T-cell (primary cell): ENCODE data around the gene PGAP3. TPM values are rescaled to one million over a fixed set of nuclear protein-coding genes. Genes with fewer than 3 reads are reported as not detected.
"Not testable (repeated sequence)": the region's sequence is repeated elsewhere in the genome, so short reads cannot be mapped to it uniquely, and the experiment has no call there.

Experiments
- ATAC-seq, 4 experiments: fragments of 200-7000 bp in 3 of 4; fragments of 150-1000 bp in 1 of 4; cut with Tn5 transposase; replicated peaks in 1 of 4; 1 replicate in 3 of 4; 2 replicates in 1 of 4; pipeline ENCODE4 v1.10.0; 2021; ENCODE audit warnings: moderate library complexity in 3 of 4, mild to moderate bottlenecking in 2 of 4, moderate number of reproducible peaks in 1 of 4
- CTCF ChIA-PET, 2 donors: fragments of 300-600 bp; sonication (Branson Sonifier 250); formaldehyde crosslinking; loops; one replicate each; lab custom pipeline; 2022; ENCODE audit warnings: antibody characterized with exemption in 2 of 2; lab: Charles Lee
- POLR2A ChIA-PET, 2 donors: fragments of 300-600 bp; sonication (Branson Sonifier 250); formaldehyde crosslinking; loops; one replicate each; lab custom pipeline; 2022; ENCODE audit warnings: antibody characterized with exemption in 2 of 2; lab: Charles Lee
- DNase-seq, 35 experiments: peaks; one replicate each; pipeline versions ENCODE4 v3.0.0 to v3.0.0-alpha.2; 2013 to 2023
- H3K27ac ChIP-seq: one replicate; pipeline ENCODE4 v1.5.1; 2013; ENCODE audit warnings: low read length
- H3K27me3 ChIP-seq, 2 experiments: replicated peaks in 1 of 2; 1 replicate in 1 of 2; 2 replicates in 1 of 2; pipeline versions ENCODE4 v1.6.1 to v1.7.0; 2013; ENCODE audit warnings: low read length in 1 of 2, mixed read lengths in 1 of 2; ENCODE audit not compliant: control insufficient read depth in 2 of 2, insufficient read depth in 2 of 2; ENCODE audit errors: extremely low read depth in 1 of 2
- H3K36me3 ChIP-seq, 2 donors: 1 replicate in 1 of 2; 2 replicates in 1 of 2; pipeline versions ENCODE4 v1.6.1 to v1.7.0; 2013; ENCODE audit warnings: low read length in 1 of 2; ENCODE audit not compliant: control insufficient read depth in 2 of 2, insufficient read depth in 1 of 2; ENCODE audit errors: extremely low read depth in 1 of 2
- H3K4me1 ChIP-seq, 2 experiments: 1 replicate in 1 of 2; 2 replicates in 1 of 2; pipeline versions ENCODE4 v1.6.1 to v1.7.0; 2013; ENCODE audit warnings: low read length in 2 of 2, mixed read lengths in 1 of 2; ENCODE audit not compliant: insufficient read depth in 2 of 2, control insufficient read depth in 1 of 2; ENCODE audit errors: extremely low read depth in 1 of 2
- H3K4me3 ChIP-seq, 2 donors: 1 replicate in 1 of 2; 2 replicates in 1 of 2; pipeline versions ENCODE4 v1.5.1 to v1.7.0; 2013; ENCODE audit warnings: mild to moderate bottlenecking in 2 of 2, low read length in 1 of 2, moderate library complexity in 1 of 2; ENCODE audit not compliant: control insufficient read depth in 1 of 2; ENCODE audit errors: extremely low read depth in 1 of 2
- H3K9me3 ChIP-seq: 2 replicates; pipeline ENCODE4 v1.7.0; 2013
- H3K27ac Mint-ChIP-seq, 2 donors: one replicate each; pipeline ENCODE4 v1.8.0; 2020 to 2021; ENCODE audit warnings: mild to moderate bottlenecking in 2 of 2, mixed read lengths in 2 of 2
- H3K27me3 Mint-ChIP-seq, 2 donors: one replicate each; pipeline ENCODE4 v1.8.0; 2021 to 2022; ENCODE audit warnings: mixed read lengths in 2 of 2
- H3K36me3 Mint-ChIP-seq: one replicate; pipeline ENCODE4 v1.8.0; 2021; ENCODE audit warnings: mixed read lengths
- H3K4me1 Mint-ChIP-seq, 3 donors: one replicate each; pipeline ENCODE4 v1.8.0; 2020 to 2022; ENCODE audit warnings: mixed read lengths in 3 of 3, mild to moderate bottlenecking in 1 of 3
- H3K4me3 Mint-ChIP-seq, 3 donors: one replicate each; pipeline ENCODE4 v1.8.0; 2020 to 2022; ENCODE audit warnings: mild to moderate bottlenecking in 3 of 3, mixed read lengths in 3 of 3, moderate library complexity in 3 of 3
- H3K9me3 Mint-ChIP-seq, 3 donors: one replicate each; pipeline ENCODE4 v1.8.0; 2020 to 2022; ENCODE audit warnings: mixed read lengths in 3 of 3
- WGBS: methylation state at CpG from one replicate; pipeline ENCODE4 v1.1.5; 2013; ENCODE audit warnings: missing lambda C conversion rate; ENCODE audit not compliant: insufficient coverage; 5-methylcytosine and 5-hydroxymethylcytosine counted together
- total RNA-seq, 35 experiments: library from RNA in 6 of 35; stranded (reverse) in 6 of 35; fragments of 120-200 nt in 1 of 35; gene quantifications; one replicate each; pipeline versions ENCODE4 v1.2.1 to v1.2.4 and lab custom pipeline; 2013 to 2026

The PGAP3 gene
- total RNA-seq, 5 donors from 2014 or later (not counting 1 experiment from before 2014, with no cell fraction given): 27.9 to 34.3 (median 31.7) TPM

DNA sequence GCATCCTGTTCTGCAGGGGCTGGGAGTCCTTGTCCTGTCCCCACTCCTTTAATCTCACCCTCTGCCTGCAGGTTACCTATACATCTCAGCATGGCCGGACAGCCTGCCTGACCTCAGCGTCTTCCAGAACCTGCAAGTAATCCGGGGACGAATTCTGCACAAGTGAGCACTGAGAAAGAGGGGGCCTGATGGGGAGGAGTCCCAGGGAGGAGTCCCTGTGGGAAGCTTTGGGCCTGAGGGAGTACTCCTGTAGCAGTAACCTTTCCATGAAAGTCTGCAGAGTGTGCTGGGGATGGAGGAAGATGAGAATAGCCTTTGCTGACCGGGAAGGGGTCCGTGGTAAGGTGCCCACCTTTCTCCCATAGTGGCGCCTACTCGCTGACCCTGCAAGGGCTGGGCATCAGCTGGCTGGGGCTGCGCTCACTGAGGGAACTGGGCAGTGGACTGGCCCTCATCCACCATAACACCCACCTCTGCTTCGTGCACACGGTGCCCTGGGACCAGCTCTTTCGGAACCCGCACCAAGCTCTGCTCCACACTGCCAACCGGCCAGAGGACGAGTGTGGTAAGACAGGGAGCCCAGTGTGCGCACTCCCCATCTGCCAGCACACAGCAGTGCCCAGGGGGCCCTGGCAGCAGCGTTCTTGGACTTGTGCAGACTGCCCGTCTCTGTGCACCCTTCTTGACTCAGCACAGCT, 27.7 kb upstream of the PGAP3 start:
- H3K4me1 ChIP-seq: no peaks in the 10 kb centered on the region
- ChIA-PET CTCF (no interaction called here), POLR2A (no interaction called here)
- H3K9me3 ChIP-seq: no peaks in the 10 kb centered on the region
- 94% methylated on average over 17 of the region's 18 CpGs for WGBS
- H3K27ac ChIP-seq: no peak overlapping the region
- no peak overlapping the region for H3K27ac Mint-ChIP-seq
- ATAC-seq (no peak), DNase-seq (no peak)
- H3K36me3 ChIP-seq: no peaks in the 10 kb centered on the region
- no peaks in the 10 kb centered on the region for H3K9me3 Mint-ChIP-seq
- H3K4me1 Mint-ChIP-seq: no peaks in the 10 kb centered on the region
- H3K27me3 ChIP-seq: no peaks in the 10 kb centered on the region
- no peaks in the 10 kb centered on the region for H3K27me3 Mint-ChIP-seq
- no peaks in the 10 kb centered on the region for H3K36me3 Mint-ChIP-seq
- H3K4me3 Mint-ChIP-seq: no peak overlapping the region
- no peak overlapping the region for H3K4me3 ChIP-seq

- H3K36me3 ChIP-seq: no peaks in the 10 kb centered on the region
- no peaks in the 10 kb centered on the region for H3K9me3 Mint-ChIP-seq
- no peaks in the 10 kb centered on the region for H3K27me3 Mint-ChIP-seq
- H3K4me1 Mint-ChIP-seq: peaks cover 2 to 6% (median 5%) of the 10 kb centered on the region in 3 donors
- no peak overlapping the region for H3K4me3 Mint-ChIP-seq
- no peak overlapping the region for H3K4me3 ChIP-seq
- CTCF ChIA-PET: interaction anchor here in 1 of 2 donors (0.6 kb wide), 1 partner anchor 288 kb away, joined by 3 read pairs; no protein-coding TSS in a partner anchor
- no peaks in the 10 kb centered on the region for H3K9me3 ChIP-seq
- POLR2A ChIA-PET: interaction anchor here in 1 of 2 donors (0.6 kb wide), 1 partner anchor 11 kb away, joined by 3 read pairs; no protein-coding TSS in a partner anchor
- no peak for DNase-seq
- no peak overlapping the region for H3K27ac ChIP-seq
- no peaks in the 10 kb centered on the region for H3K27me3 ChIP-seq
- WGBS: 77% methylated on average over 3 of the region's 4 CpGs
- peaks cover 0 to 9% of the 10 kb centered on the region in 2 experiments for H3K4me1 ChIP-seq
- no peak for ATAC-seq
- no peak overlapping the region for H3K27ac Mint-ChIP-seq
- no peaks in the 10 kb centered on the region for H3K36me3 Mint-ChIP-seq
Observed at GRCh38 chr17:39714234-39714633, 26.4 kb upstream of the PGAP3 start.

DNA sequence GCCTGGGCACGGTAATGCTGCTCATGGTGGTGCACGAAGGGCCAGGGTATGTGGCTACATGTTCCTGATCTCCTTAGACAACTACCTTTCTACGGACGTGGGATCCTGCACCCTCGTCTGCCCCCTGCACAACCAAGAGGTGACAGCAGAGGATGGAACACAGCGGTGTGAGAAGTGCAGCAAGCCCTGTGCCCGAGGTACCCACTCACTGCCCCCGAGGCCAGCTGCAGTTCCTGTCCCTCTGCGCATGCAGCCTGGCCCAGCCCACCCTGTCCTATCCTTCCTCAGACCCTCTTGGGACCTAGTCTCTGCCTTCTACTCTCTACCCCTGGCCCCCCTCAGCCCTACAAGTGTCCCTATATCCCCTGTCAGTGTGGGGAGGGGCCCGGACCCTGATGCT, 24.0 kb upstream of the PGAP3 start:
- WGBS: 94% methylated on average over 7 of the region's 10 CpGs
- peaks cover 6 to 33% of the 10 kb centered on the region in 2 experiments for H3K4me1 ChIP-seq
- H3K4me1 Mint-ChIP-seq: peaks cover 9 to 28% (median 16%) of the 10 kb centered on the region in 3 donors
- H3K36me3 Mint-ChIP-seq: no peaks in the 10 kb centered on the region
- no peak overlapping the region for H3K4me3 ChIP-seq
- H3K9me3 ChIP-seq: no peaks in the 10 kb centered on the region
- no peak overlapping the region for H3K27ac ChIP-seq
- no peaks in the 10 kb centered on the region for H3K36me3 ChIP-seq
- DNase-seq: no peak
- no peak for ATAC-seq
- H3K27me3 Mint-ChIP-seq: no peaks in the 10 kb centered on the region
- no peaks in the 10 kb centered on the region for H3K9me3 Mint-ChIP-seq
- no peak overlapping the region for H3K27ac Mint-ChIP-seq
- H3K27me3 ChIP-seq: no peaks in the 10 kb centered on the region
- POLR2A ChIA-PET: no interaction called here
- no peak overlapping the region for H3K4me3 Mint-ChIP-seq
- CTCF ChIA-PET: no interaction called here

GRCh38 chr17:39711071-39711470, 23.2 kb upstream of the PGAP3 start:
- H3K27me3 ChIP-seq, POLR2A ChIA-PET, DNase-seq, H3K36me3 ChIP-seq, H3K27ac ChIP-seq, H3K4me3 ChIP-seq, H3K4me3 Mint-ChIP-seq, H3K27ac Mint-ChIP-seq, H3K9me3 ChIP-seq, ATAC-seq, H3K9me3 Mint-ChIP-seq, H3K27me3 Mint-ChIP-seq, H3K36me3 Mint-ChIP-seq: not testable (repeated sequence)
- H3K4me1 Mint-ChIP-seq: peaks cover 16 to 34% (median 20%) of the 10 kb centered on the region in 3 donors
- CTCF ChIA-PET: interaction anchor here in 1 of 2 donors (0.5 kb wide), 1 partner anchor 1027 kb away, joined by 3 read pairs; no protein-coding TSS in a partner anchor
- peaks cover 9 to 41% of the 10 kb centered on the region in 2 experiments for H3K4me1 ChIP-seq
- WGBS: 93% methylated on average over 9 of the region's 11 CpGs

DNA sequence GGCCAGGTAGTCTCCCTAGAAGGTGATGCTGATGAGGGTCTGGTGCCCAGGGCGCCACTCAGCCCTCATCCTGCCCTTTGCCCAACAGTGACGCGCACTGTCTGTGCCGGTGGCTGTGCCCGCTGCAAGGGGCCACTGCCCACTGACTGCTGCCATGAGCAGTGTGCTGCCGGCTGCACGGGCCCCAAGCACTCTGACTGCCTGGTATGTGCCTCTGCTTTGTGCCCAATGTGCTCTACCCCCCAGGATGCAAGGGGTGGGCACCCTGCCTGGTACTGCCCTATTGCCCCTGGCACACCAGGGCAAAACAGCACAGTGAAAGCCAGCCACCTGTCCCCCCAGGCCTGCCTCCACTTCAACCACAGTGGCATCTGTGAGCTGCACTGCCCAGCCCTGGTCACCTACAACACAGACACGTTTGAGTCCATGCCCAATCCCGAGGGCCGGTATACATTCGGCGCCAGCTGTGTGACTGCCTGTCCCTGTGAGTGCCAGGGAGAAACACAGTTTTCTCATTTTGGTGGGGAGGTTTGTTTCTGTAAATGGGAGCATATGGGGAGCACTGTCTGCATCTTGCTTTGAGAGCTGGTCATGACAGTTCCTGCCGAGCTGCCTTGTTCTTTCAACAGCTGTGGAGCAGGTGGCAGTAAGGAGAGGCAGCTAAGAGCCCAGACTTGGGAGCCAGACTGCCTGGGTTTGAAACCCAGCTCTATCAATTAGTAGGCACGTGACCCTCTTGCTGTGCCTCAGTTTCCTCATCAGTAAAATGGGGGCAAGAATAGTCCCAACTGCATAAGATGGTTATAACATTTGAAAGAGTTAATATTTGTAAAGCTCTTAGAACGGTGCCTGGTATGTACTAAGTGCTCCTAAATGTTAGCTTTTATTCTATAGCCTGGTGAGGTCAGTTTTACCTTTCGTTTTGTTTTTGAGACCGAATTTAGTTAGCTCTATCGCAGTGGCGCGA, 22.4 kb upstream of the PGAP3 start:
- Histone ChIP-seq H3K9me3 (no peaks in the 10 kb centered on the region), H3K27ac (no peak overlapping the region), H3K36me3 (no peaks in the 10 kb centered on the region), H3K27me3 (no peaks in the 10 kb centered on the region), H3K4me3 (no peak overlapping the region), H3K4me1 (peaks cover 9 to 46% of the 10 kb centered on the region in 2 experiments)
- no peaks in the 10 kb centered on the region for H3K27me3 Mint-ChIP-seq
- H3K4me3 Mint-ChIP-seq: no peak overlapping the region
- H3K9me3 Mint-ChIP-seq: no peaks in the 10 kb centered on the region
- ChIA-PET CTCF (interaction anchor here in 1 of 2 donors (0.6 kb wide), 1 partner anchor 766 kb away, joined by 4 read pairs; no protein-coding TSS in a partner anchor), POLR2A (no interaction called here)
- H3K4me1 Mint-ChIP-seq: peaks cover 16 to 34% (median 20%) of the 10 kb centered on the region in 3 donors
- ATAC-seq (no peak), DNase-seq (no peak)
- H3K36me3 Mint-ChIP-seq: no peaks in the 10 kb centered on the region
- WGBS: 87% methylated on average over 15 of the region's 20 CpGs
- no peak overlapping the region for H3K27ac Mint-ChIP-seq

- Histone ChIP-seq H3K27me3 (no peaks in the 10 kb centered on the region), H3K36me3 (no peaks in the 10 kb centered on the region), H3K4me3 (no peak overlapping the region), H3K4me1 (peaks cover 9 to 46% of the 10 kb centered on the region in 2 experiments), H3K9me3 (no peaks in the 10 kb centered on the region), H3K27ac (no peak overlapping the region)
- Mint-ChIP-seq H3K9me3 (no peaks in the 10 kb centered on the region), H3K4me1 (peaks cover 16 to 37% (median 20%) of the 10 kb centered on the region in 3 donors), H3K27me3 (no peaks in the 10 kb centered on the region), H3K4me3 (peak overlapping the region in 1 of 3 donors; percentile 21), H3K27ac (peak overlapping the region in 1 of 2 donors; percentile 44), H3K36me3 (no peaks in the 10 kb centered on the region)
- ChIA-PET POLR2A (no interaction called here), CTCF (no interaction called here)
- 84% methylated on average over 8 of the region's 14 CpGs for WGBS
- ATAC-seq (no peak), DNase-seq (peak in 1 of 35 experiments; percentile 10)
Observed at GRCh38 chr17:39709319-39709997, 21.6 kb upstream of the PGAP3 start.
